Measurements from ENCODE around the gene B3GALT6. TPM values are rescaled to one million over a fixed set of nuclear protein-coding genes. Genes with fewer than 3 reads are reported as not detected.

Gene B3GALT6
- total RNA-seq, 2 donors from 2014 or later = 24.8 to 31.5 TPM

GRCh38 chr1:1215080-1215676 lies 16.9 kb upstream of the B3GALT6 start:
- Mint-ChIP-seq H3K36me3 (ENCODE audit: low read depth) (peaks cover 14% of the 10 kb centered on the region), H3K4me1 (no peaks in the 10 kb centered on the region), H3K27ac (no peak overlapping the region), H3K4me3 (no peak overlapping the region), H3K9me3 (no peaks in the 10 kb centered on the region), H3K27me3 (ENCODE audit: insufficient read depth) (no peaks in the 10 kb centered on the region)
- no peak for DNase-seq
- peaks cover 6% of the 10 kb centered on the region for H3K36me3 ChIP-seq (ENCODE audit: control insufficient read depth, insufficient read depth, low read length)
- H3K27ac ChIP-seq (ENCODE audit: low read depth, low read length) = no peak overlapping the region
- no peaks in the 10 kb centered on the region for H3K9me3 ChIP-seq (ENCODE audit: control insufficient read depth, low read length)
- no peak overlapping the region for H3K9ac ChIP-seq (ENCODE audit: extremely low read depth, low read length, poor library complexity, severe bottlenecking)
- 80 to 88% methylated on average over 8 to 11 of the region's 11 CpGs for WGBS, 2 experiments (ENCODE audit: insufficient coverage in 1 of 2, insufficient read length in 1 of 2)
- H3K27me3 ChIP-seq (ENCODE audit: control insufficient read depth, insufficient read depth, low read length, poor library complexity, severe bottlenecking) = no peaks in the 10 kb centered on the region
- TF ChIP-seq CTCF (conservative IDR thresholded peaks at IDR 0.05) = no peak
- no peak overlapping the region for H3K4me3 ChIP-seq (ENCODE audit: low read length)
- no peaks in the 10 kb centered on the region for H3K4me1 ChIP-seq (ENCODE audit: control insufficient read depth, insufficient read depth, low read length)

- Histone ChIP-seq H3K4me1 (ENCODE audit: control insufficient read depth, insufficient read depth, low read length) (no peaks in the 10 kb centered on the region), H3K27ac (ENCODE audit: low read depth, low read length) (no peak overlapping the region), H3K27me3 (ENCODE audit: control insufficient read depth, insufficient read depth, low read length, poor library complexity, severe bottlenecking) (no peaks in the 10 kb centered on the region), H3K9me3 (ENCODE audit: control insufficient read depth, low read length) (no peaks in the 10 kb centered on the region), H3K36me3 (ENCODE audit: control insufficient read depth, insufficient read depth, low read length) (peaks cover 13% of the 10 kb centered on the region), H3K4me3 (ENCODE audit: low read length) (no peak overlapping the region), H3K9ac (ENCODE audit: extremely low read depth, low read length, poor library complexity, severe bottlenecking) (no peak overlapping the region)
- Mint-ChIP-seq H3K36me3 (ENCODE audit: low read depth) (peaks cover 21% of the 10 kb centered on the region), H3K27me3 (ENCODE audit: insufficient read depth) (no peaks in the 10 kb centered on the region), H3K4me3 (no peak overlapping the region), H3K9me3 (no peaks in the 10 kb centered on the region), H3K27ac (no peak overlapping the region), H3K4me1 (no peaks in the 10 kb centered on the region)
- no peak for TF ChIP-seq CTCF (conservative IDR thresholded peaks at IDR 0.05)
- no peak for DNase-seq
- WGBS, 2 experiments (ENCODE audit: insufficient coverage in 1 of 2, insufficient read length in 1 of 2) = 91 to 98% methylated on average over 17 to 21 of the region's 21 CpGs
These were observed 16.0 kb upstream of the B3GALT6 start for GRCh38 chr1:1215881-1216605.

- TF ChIP-seq CTCF (conservative IDR thresholded peaks at IDR 0.05) = no peak
- H3K27ac Mint-ChIP-seq = peak overlapping the region; percentile 48
- no peaks in the 10 kb centered on the region for H3K9me3 ChIP-seq (ENCODE audit: control insufficient read depth, low read length)
- 96 to 97% methylated on average over 54 to 74 of the region's 74 CpGs for WGBS, 2 experiments (ENCODE audit: insufficient coverage in 1 of 2, insufficient read length in 1 of 2)
- no peaks in the 10 kb centered on the region for H3K27me3 ChIP-seq (ENCODE audit: control insufficient read depth, insufficient read depth, low read length, poor library complexity, severe bottlenecking)
- H3K9me3 Mint-ChIP-seq = no peaks in the 10 kb centered on the region
- DNase-seq = no peak
- H3K4me3 ChIP-seq (ENCODE audit: low read length) = no peak overlapping the region
- no peaks in the 10 kb centered on the region for H3K4me1 ChIP-seq (ENCODE audit: control insufficient read depth, insufficient read depth, low read length)
- H3K27me3 Mint-ChIP-seq (ENCODE audit: insufficient read depth) = no peaks in the 10 kb centered on the region
- no peak overlapping the region for H3K9ac ChIP-seq (ENCODE audit: extremely low read depth, low read length, poor library complexity, severe bottlenecking)
- peaks cover 21% of the 10 kb centered on the region for H3K36me3 ChIP-seq (ENCODE audit: control insufficient read depth, insufficient read depth, low read length)
- H3K27ac ChIP-seq (ENCODE audit: low read depth, low read length) = no peak overlapping the region
- no peak overlapping the region for H3K4me3 Mint-ChIP-seq
- peaks cover 25% of the 10 kb centered on the region for H3K36me3 Mint-ChIP-seq (ENCODE audit: low read depth)
- H3K4me1 Mint-ChIP-seq = no peaks in the 10 kb centered on the region
These were observed 15.0 kb upstream of the B3GALT6 start for GRCh38 chr1:1216770-1217620.

All from endodermal cell (in vitro differentiated cells).